GM12892 (cell line): ENCODE results near the gene CDRT4.

Experiments
- POLR2AphosphoS5 ChIP-seq: IDR thresholded peaks from 2 replicates; pipeline ENCODE4 v1.6.1; 2011; ENCODE audit warnings: low read depth, low read length, control low read depth
- TAF1 ChIP-seq: IDR thresholded peaks from 2 replicates; pipeline ENCODE4 v1.6.1; 2011; ENCODE audit warnings: low read depth, mild to moderate bottlenecking, control low read depth, low read length, borderline replicate concordance

DNA sequence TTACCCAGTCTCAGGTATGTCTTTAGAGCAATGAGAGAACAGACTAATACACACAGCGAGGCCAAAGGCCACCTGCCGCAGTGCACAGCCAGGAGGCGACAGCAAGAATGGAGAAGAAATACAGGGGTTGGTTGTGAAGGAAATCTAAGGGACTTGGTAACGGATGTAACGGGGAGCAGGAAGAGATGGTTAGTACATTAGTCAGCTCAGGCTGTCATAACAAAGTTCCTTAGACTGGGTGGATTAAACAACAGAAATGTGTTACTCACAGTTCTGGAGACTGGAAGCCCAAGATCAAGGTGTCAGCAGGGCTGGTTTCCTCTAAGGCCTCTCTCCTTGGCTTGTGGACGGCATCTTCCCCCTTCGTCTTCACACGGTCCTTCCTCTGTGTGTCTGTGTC is 48.7 kb upstream of the CDRT4 start:
- TF ChIP-seq POLR2AphosphoS5 (no peak), TAF1 (no peak)
